Breast epithelium (tissue), 3 donors: Measurements from ENCODE around the gene UNC93B1.

Source experiments
- POLR2A ChIP-seq: fragments of 450-650 bp; IDR thresholded peaks from one replicate; pipeline ENCODE4 v1.6.1; 2016; ENCODE audit warnings: antibody characterized with exemption, mild to moderate bottlenecking, moderate library complexity
- TF ChIP-seq, protein P1 (sequence below), 3 donors: fragments of 450-650 bp; IDR thresholded peaks; one replicate each; pipeline ENCODE4 v1.5.1; 2016 to 2017; ENCODE audit warnings: antibody characterized with exemption in 3 of 3, mild to moderate bottlenecking in 3 of 3, moderate library complexity in 3 of 3

DNA sequence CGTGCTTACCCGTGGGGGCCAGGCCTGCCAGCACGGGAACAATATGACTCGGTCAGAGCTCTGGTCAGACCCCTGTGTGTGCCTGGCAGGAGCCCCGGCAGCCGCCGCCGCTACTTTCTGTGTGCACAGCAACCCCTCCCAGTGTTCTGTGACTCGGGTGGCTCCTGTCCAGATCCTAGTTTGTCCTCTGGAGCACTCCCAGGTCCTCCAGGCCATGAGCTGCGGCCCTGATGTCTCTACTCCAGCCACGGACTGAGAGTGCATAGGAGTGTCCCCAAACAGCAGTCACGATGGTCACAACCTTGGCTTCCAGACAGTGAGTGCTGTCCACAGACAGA lies 29.8 kb upstream of the UNC93B1 start:
- TF ChIP-seq, protein P1, sequence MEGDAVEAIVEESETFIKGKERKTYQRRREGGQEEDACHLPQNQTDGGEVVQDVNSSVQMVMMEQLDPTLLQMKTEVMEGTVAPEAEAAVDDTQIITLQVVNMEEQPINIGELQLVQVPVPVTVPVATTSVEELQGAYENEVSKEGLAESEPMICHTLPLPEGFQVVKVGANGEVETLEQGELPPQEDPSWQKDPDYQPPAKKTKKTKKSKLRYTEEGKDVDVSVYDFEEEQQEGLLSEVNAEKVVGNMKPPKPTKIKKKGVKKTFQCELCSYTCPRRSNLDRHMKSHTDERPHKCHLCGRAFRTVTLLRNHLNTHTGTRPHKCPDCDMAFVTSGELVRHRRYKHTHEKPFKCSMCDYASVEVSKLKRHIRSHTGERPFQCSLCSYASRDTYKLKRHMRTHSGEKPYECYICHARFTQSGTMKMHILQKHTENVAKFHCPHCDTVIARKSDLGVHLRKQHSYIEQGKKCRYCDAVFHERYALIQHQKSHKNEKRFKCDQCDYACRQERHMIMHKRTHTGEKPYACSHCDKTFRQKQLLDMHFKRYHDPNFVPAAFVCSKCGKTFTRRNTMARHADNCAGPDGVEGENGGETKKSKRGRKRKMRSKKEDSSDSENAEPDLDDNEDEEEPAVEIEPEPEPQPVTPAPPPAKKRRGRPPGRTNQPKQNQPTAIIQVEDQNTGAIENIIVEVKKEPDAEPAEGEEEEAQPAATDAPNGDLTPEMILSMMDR (IDR thresholded peaks at IDR 0.05), result no peak
- TF ChIP-seq POLR2A, result no peak
